Bronchial epithelial cell (primary cell): Measurements from ENCODE around the gene TTYH3. TPM values are rescaled to one million over a fixed set of nuclear protein-coding genes. Genes with fewer than 3 reads are reported as not detected.
"Not testable (repeated sequence)": the region's sequence is repeated elsewhere in the genome, so short reads cannot be mapped to it uniquely, and the experiment has no call there.

Experiments
- DNase-seq: peaks from one replicate; pipeline ENCODE4 v3.0.0-alpha.2; 2010; ENCODE audit warnings: low read depth
- FAIRE-seq: peaks from 2 replicates; lab custom pipeline; 2011; peaks lifted over from hg19 to GRCh38; lab: Jason Lieb, UNC
- H3K27me3 ChIP-seq: 2 replicates; pipeline ENCODE4 v1.5.1; 2011; ENCODE audit warnings: low read length; ENCODE audit not compliant: control insufficient read depth, insufficient read depth
- H3K36me3 ChIP-seq: 2 replicates; pipeline ENCODE4 v1.5.1; 2011; ENCODE audit warnings: low read length; ENCODE audit not compliant: control insufficient read depth, insufficient read depth
- H3K4me3 ChIP-seq: 2 replicates; pipeline ENCODE4 v1.5.1; 2011; ENCODE audit warnings: mild to moderate bottlenecking, low read depth, low read length, control low read depth
- total RNA-seq: library from RNA; depleted of rRNA; stranded (reverse); fragments of >200 nt; gene quantifications from 2 replicates; pipeline ENCODE4 v1.2.1, GENCODE V29; 2014
- TF ChIP-seq, protein P1 (sequence below): IDR thresholded peaks from 2 replicates; pipeline ENCODE4 v1.5.1; 2011; ENCODE audit warnings: mild to moderate bottlenecking, moderate library complexity, low read length, control low read depth, inconsistent platforms; ENCODE audit not compliant: insufficient read depth, severe bottlenecking

TTYH3 gene
- total RNA-seq, 1 donor from 2014 or later = 5.8 TPM

DNA sequence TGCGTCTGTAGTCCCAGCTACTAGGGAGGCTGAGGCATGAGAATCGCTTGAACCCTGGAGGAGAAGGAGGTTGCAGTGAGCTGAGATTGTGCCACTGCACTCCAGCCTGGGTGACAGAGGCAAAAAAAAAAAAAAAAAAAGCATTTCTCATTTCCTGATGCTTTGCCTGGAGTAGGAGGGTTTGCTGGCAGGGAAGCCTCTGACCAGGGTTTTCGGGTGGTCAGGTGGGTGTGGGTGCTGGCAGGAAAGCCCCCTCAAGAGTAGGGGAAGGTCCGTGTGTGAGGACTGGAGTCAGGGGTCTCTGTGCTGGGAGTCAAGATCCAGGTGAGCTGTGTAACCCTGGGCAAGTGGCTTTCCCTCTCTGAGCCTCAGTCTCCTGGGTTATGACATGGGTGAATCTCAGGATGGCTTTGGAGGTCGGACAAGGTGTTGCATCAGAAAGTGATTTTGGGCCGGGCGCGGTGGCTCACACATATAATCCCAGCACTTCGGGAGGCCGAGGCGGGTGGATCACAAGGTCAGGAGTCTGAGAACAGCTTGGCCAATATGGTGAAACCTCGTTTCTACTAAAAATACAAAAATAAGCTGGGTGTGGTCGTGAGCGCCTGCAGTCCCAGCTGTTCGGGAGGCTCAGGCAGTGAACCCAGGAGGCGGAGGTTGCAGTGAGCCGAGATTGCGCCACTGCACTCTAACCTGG, 59.4 kb downstream of the TTYH3 start:
- H3K36me3 ChIP-seq = no peaks in the 10 kb centered on the region

DNA sequence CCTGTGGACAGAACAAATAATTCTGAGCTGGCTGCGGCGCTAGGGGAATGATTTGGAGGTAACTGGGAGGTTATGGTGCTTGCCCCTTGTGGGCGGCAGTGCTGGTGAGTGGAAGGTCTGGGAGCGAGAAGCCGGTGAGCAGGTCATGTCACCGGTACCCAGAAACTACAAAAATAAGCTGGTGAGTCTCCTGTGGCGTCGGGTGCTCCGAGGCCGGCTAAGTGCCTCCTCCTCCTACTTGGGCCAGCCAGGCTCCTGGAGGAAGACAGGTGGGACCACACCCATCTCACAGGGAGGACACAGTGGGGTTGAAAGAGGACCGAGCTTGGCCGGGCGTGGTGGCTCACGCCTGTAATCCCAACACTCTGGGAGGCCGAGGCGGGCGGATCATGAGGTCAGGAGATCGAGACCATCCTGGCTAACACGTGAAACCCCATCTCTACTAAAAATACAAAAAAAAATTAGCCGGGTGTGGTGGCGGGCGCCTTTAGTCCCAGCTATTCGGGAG, 60.2 kb downstream of the TTYH3 start:
- not testable (repeated sequence) for H3K36me3 ChIP-seq, DNase-seq, H3K4me3 ChIP-seq, FAIRE-seq
- peaks cover 21% of the 10 kb centered on the region for H3K27me3 ChIP-seq

More for the DNA sequence above, 59.4 kb downstream of the TTYH3 start:
- TF ChIP-seq, protein P1, sequence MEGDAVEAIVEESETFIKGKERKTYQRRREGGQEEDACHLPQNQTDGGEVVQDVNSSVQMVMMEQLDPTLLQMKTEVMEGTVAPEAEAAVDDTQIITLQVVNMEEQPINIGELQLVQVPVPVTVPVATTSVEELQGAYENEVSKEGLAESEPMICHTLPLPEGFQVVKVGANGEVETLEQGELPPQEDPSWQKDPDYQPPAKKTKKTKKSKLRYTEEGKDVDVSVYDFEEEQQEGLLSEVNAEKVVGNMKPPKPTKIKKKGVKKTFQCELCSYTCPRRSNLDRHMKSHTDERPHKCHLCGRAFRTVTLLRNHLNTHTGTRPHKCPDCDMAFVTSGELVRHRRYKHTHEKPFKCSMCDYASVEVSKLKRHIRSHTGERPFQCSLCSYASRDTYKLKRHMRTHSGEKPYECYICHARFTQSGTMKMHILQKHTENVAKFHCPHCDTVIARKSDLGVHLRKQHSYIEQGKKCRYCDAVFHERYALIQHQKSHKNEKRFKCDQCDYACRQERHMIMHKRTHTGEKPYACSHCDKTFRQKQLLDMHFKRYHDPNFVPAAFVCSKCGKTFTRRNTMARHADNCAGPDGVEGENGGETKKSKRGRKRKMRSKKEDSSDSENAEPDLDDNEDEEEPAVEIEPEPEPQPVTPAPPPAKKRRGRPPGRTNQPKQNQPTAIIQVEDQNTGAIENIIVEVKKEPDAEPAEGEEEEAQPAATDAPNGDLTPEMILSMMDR = no peak
- Histone ChIP-seq H3K4me3 (no peak overlapping the region), H3K27me3 (peaks cover 21% of the 10 kb centered on the region)
- no peak for FAIRE-seq
- DNase-seq = no peak

DNA sequence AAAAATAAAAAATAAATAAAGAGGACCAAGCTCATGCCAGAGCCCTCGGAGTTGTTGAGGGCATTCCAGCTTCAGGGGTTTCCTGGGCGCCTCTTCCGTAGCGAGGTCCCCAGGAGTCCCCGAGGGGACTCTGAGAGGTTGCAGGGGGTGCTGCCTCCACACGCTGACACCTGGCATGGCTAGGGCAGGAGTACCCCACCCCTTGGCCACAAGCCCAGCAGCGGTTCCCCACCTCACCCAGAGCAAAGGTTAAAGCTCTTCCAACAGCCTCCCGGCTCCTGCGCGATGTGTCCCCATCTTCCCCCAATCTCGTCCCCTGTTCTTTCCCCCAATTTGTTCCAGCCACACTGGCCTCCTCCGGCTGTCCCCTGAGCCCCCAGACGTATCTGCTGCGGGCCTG, 60.8 kb downstream of the TTYH3 start:
- Histone ChIP-seq H3K4me3 (no peak overlapping the region), H3K27me3 (peaks cover 17% of the 10 kb centered on the region), H3K36me3 (no peaks in the 10 kb centered on the region)
- TF ChIP-seq, protein P1 = no peak
- no peak for FAIRE-seq
- DNase-seq = no peak

DNA sequence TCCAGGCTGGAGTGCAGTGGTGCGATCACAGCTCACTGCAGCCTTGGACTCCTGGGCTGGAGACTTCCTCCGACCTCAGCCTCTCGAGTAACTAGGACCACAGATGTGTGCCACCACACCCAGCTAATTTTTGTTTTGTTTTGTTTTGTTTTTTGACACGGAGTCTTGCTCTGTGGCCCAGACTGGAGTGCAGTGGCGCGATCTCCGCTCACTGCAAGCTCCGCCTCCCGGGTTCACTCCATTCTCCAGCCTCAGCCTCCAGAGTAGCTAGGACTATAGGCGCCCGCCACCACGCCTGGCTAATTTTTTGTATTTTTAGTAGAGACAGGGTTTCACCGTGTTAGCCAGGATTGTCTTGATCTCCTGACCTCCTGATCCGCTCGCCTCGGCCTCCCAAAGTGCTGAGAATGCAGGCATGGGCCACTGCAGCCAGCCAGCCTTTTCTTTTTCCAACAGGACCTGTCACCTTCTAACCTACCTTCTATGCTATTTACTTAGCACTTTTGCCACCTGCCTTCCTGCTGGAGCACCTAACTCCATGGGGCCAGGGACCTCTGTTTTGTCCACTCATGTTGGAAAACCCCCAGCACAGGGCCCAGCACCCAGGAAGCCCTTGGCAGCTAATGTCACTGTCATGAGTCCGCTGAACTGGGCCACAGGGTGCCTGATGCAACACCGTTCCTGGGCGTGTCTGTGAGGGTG, 61.8 kb downstream of the TTYH3 start:
- DNase-seq, H3K36me3 ChIP-seq, H3K4me3 ChIP-seq, FAIRE-seq: not testable (repeated sequence)
- peaks cover 11% of the 10 kb centered on the region for H3K27me3 ChIP-seq

DNA sequence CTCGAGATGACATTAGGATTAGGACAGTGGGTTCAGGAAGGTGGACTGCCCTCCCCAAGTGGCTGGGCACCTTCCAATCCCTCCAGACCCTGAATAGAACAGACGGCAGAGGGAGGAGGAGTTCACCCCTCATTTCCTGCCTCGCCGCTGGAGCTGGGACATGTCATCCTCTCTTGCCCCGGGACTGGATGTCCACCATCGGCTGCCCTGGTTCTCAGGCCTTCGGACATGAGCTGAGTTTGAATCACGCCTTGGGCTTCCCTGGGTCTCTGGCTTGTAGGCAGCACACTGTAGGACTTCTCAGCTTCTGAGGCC, 62.3 kb downstream of the TTYH3 start:
- FAIRE-seq, H3K36me3 ChIP-seq, H3K4me3 ChIP-seq, DNase-seq, H3K27me3 ChIP-seq: not testable (repeated sequence)

DNA sequence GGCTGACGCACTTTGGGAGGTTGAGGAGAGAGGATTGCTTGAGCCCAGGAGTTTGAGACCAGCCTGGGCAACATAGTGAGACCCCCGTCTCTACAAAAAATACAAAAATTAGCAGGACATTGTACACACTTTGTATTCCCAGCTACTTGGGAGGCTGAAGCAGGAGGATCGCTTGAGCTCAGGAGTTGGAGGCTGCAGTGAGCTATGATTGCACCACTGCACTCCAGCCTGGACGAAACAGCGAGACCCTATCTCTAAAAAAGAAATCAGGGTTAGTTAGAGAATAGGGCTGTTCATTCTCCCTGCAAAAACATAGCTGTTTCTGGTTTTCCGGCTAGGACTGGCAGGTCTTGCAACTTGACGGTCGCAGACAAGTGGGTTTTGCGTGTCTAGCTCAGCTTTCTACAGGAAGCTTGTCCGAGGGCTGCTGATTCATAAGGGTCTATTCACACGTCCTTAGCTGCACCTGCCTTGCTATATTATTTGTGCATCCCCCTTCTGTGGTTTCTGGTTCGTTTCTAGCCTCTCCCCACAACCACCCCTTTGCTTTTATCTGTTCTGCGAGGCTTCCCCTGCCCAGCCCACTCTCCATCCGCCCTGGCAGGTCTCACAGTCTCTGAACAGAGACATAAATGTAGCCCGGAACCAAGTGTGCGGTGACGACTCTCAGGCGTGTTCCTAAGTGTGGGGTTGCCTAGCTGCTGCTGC, 66.9 kb downstream of the TTYH3 start:
- TF ChIP-seq, protein P1 = no peak
- Histone ChIP-seq H3K27me3 (peaks cover 6% of the 10 kb centered on the region), H3K4me3 (no peak overlapping the region), H3K36me3 (no peaks in the 10 kb centered on the region)
- no peak for FAIRE-seq
- no peak for DNase-seq

DNA sequence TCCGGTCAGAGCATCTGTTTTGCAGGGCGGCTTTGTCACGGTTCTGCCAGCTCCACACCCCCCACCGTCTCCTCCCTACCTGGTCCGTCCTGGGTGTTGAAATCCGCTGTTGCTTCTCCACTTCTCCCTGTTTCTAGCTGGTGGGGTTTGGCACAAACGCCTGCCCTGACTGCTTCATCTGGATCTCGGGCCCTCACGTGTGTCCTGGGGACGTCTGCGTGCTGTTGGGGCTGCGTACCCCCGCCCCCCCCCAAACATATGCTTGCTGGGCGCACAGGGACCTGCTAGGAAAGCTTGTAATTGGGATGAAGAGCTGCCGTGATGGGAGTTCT, 67.5 kb downstream of the TTYH3 start:
- DNase-seq (no peak), FAIRE-seq (no peak)
- Histone ChIP-seq H3K4me3 (no peak overlapping the region), H3K27me3 (peaks cover 6% of the 10 kb centered on the region), H3K36me3 (no peaks in the 10 kb centered on the region)
- TF ChIP-seq, protein P1 = no peak
